ENCODE data around the gene TRIM7.
"Not testable (repeated sequence)": the region's sequence is repeated elsewhere in the genome, so short reads cannot be mapped to it uniquely, and the experiment has no call there.

TRIM7 gene

GRCh38 chr5:181146927-181147636, 57.9 kb downstream of the TRIM7 start, which contains the start of gene OR2V2:
TSS of gene OR2V2 (plus strand) at chr5:181147586. CDS start at chr5:181154943, 7,357 bp downstream.
- DNase-seq: not testable (repeated sequence)

- no peak for DNase-seq
Measured at GRCh38 chr5:181145133-181145532, 59.9 kb downstream of the TRIM7 start.

All from stimulated activated CD4-positive, alpha-beta T cell treated with anti-CD3 and anti-CD28 coated beads, Interleukin-1b, Interleukin-23, amount 100 ng/mL, for 48 hours (primary cell).